ENCODE data around the gene ABL1. TPM values are rescaled to one million over a fixed set of nuclear protein-coding genes. Genes with fewer than 3 reads are reported as not detected.

The ABL1 gene
- total RNA-seq (2013): 16.3 TPM
- polyA plus RNA-seq: 10 to 100 TPM in 1 of 3 donors, 1 to 10 TPM in 2; 4.5 to 14.5 (median 8.0) TPM
- polyA minus RNA-seq: 8.6 and 14.5 TPM in 2 replicates
- 11.5 to 47.6 (median 33.9) reads per million in 11 experiments for total RNA-seq

DNA sequence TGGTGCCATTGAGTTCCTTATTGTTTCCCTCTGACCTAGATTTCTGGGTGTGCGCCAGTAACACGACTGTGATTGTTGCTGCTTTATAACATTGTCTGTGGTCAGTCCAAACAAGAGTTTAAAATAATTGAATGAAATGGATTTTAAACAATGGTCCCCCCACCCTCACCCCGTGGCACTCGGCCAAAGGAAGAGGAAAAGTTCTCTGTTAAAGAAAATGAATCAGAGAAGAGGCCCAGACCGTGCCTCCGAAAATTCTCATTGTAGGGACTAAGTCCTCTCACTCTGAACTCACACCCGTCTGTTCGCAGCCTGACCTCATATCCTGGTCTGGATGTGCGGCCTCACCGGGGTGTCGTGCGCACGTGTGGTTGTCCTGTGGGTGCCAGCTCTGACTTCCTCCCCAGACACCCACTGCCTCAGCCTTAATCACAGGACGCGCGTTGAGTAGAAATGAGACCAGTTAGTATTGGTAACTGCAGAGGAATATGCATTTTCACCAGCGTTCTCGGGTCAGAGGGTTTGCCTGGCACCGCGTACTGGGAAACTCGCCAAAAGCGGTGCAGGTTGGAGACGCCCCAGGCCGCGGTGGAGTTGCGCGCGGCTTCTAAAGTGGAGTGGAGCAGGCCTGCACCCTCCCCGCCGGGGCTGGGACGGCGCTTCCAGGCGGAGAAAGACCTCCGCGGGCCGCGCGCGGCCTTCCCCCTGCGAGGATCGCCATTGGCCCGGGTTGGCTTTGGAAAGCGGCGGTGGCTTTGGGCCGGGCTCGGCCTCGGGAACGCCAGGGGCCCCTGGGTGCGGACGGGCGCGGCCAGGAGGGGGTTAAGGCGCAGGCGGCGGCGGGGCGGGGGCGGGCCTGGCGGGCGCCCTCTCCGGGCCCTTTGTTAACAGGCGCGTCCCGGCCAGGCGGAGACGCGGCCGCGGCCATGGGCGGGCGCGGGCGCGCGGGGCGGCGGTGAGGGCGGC, at the start of gene ABL1:
TSS of gene ABL1 (plus strand) at position 884 of the 966 bp plus-strand sequence. CDS start 193 bp downstream, outside the sequence.
- Mint-ChIP-seq H3K27ac (peak within 1 kb of the TSS; percentile 44 to 90 (median 83)), H3K9me3 (no peaks in the 10 kb centered on the region), H3K27me3 (ENCODE audit: low read depth in 3 of 3) (peaks cover 0 to 3% (median 3%) of the 10 kb centered on the region in 3 donors), H3K36me3 (peaks cover 0 to 6% of the 10 kb centered on the region in 2 donors), H3K4me1 (peaks cover 44% of the 10 kb centered on the region), H3K4me3 (peak within 1 kb of the TSS; percentile 96 to 98)
- H3K9ac ChIP-seq (ENCODE audit: insufficient read depth, low read length, poor library complexity, severe bottlenecking): peak within 1 kb of the TSS; percentile 56
- TF ChIP-seq, protein P1, sequence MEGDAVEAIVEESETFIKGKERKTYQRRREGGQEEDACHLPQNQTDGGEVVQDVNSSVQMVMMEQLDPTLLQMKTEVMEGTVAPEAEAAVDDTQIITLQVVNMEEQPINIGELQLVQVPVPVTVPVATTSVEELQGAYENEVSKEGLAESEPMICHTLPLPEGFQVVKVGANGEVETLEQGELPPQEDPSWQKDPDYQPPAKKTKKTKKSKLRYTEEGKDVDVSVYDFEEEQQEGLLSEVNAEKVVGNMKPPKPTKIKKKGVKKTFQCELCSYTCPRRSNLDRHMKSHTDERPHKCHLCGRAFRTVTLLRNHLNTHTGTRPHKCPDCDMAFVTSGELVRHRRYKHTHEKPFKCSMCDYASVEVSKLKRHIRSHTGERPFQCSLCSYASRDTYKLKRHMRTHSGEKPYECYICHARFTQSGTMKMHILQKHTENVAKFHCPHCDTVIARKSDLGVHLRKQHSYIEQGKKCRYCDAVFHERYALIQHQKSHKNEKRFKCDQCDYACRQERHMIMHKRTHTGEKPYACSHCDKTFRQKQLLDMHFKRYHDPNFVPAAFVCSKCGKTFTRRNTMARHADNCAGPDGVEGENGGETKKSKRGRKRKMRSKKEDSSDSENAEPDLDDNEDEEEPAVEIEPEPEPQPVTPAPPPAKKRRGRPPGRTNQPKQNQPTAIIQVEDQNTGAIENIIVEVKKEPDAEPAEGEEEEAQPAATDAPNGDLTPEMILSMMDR (IDR thresholded peaks at IDR 0.05): no peak
- 0% methylated on average over 52 of the region's 78 CpGs for WGBS (ENCODE audit: insufficient coverage)
- intact Hi-C loops (cut with micrococcal nuclease): no loop called here
- peak; percentile 63 to 72 (median 65) for DNase-seq
- peaks cover 50% of the 10 kb centered on the region for H3K79me2 ChIP-seq (ENCODE audit: insufficient read depth, low read length)
- H4K20me1 ChIP-seq (ENCODE audit: insufficient read depth, low read length): peaks cover 62% of the 10 kb centered on the region
- H3K9me3 ChIP-seq (replicated peaks in 1 of 2; ENCODE audit: control insufficient read depth in 1 of 2, insufficient read depth in 1 of 2, low read length in 2 of 2): no peaks in the 10 kb centered on the region
- H3K4me2 ChIP-seq (replicated peaks; ENCODE audit: extremely low read depth, low read length, poor library complexity, severe bottlenecking): peak within 1 kb of the TSS; percentile 78
- peaks cover 18 to 25% of the 10 kb centered on the region in 2 donors for H3K4me1 ChIP-seq (ENCODE audit: control insufficient read depth in 1 of 2, insufficient read depth in 2 of 2, low read length in 2 of 2)
- peak within 1 kb of the TSS in 1 of 2 donors; percentile 62 for H3K27ac ChIP-seq (ENCODE audit: low read depth in 1 of 2, low read length in 2 of 2)
- H3K36me3 ChIP-seq (replicated peaks in 1 of 2; ENCODE audit: control insufficient read depth in 1 of 2, insufficient read depth in 2 of 2, low read length in 2 of 2): no peaks in the 10 kb centered on the region
- no peaks in the 10 kb centered on the region for H3K27me3 ChIP-seq (ENCODE audit: control insufficient read depth in 2 of 2, insufficient read depth in 2 of 2, low read length in 2 of 2)
- H3K4me3 ChIP-seq (replicated peaks in 1 of 3; ENCODE audit: low read depth in 2 of 3, low read length in 3 of 3): peak within 1 kb of the TSS; percentile 51 to 82 (median 80)
- H2AFZ ChIP-seq (ENCODE audit: insufficient read depth, low read depth, low read length, poor library complexity, severe bottlenecking): peak within 1 kb of the TSS; percentile 24

DNA sequence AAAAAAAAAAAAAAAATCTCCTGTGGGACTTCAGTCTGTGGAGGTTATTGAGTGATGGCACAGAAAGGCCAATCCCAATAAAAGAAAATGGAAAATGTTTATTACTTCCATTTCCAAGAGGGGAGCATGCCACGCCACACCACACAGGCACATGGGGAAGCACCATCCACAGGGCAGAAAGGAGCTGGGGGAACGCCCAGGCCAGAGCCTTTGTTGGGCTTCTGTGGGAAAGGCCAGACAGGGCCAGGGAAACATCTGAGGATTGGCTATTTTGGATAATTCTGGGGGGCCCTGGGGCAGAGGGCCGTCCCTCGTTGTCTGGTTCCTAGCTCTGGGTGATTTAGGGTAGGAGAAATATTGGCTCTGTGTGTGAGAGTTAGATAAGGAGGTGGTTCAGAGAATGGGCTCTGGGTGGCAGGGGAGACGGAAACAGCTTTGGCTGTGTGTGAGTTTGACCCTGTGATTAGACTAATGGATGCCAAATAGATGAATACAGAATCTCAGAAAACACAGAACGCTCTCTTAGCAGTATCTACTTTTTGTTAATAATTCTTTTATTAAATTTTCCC, 49.0 kb upstream of the ABL1 start:
- no peak overlapping the region for H3K4me3 Mint-ChIP-seq
- peaks cover 5% of the 10 kb centered on the region for H3K4me1 Mint-ChIP-seq
- 49% methylated on average over 3 of the region's 6 CpGs for WGBS (ENCODE audit: insufficient coverage)
- no peak overlapping the region for H3K27ac ChIP-seq (ENCODE audit: low read depth in 1 of 2, low read length in 2 of 2)
- DNase-seq: no peak
- peak overlapping the region in 1 of 7 donors; percentile 2 for H3K27ac Mint-ChIP-seq
- TF ChIP-seq, protein P1 (IDR thresholded peaks at IDR 0.05): no peak
- H3K27me3 ChIP-seq (ENCODE audit: control insufficient read depth in 2 of 2, insufficient read depth in 2 of 2, low read length in 2 of 2): no peaks in the 10 kb centered on the region
- peaks cover 7 to 15% of the 10 kb centered on the region in 2 donors for H3K9me3 ChIP-seq (replicated peaks in 1 of 2; ENCODE audit: control insufficient read depth in 1 of 2, insufficient read depth in 1 of 2, low read length in 2 of 2)
- H4K20me1 ChIP-seq (ENCODE audit: insufficient read depth, low read length): peaks cover 48% of the 10 kb centered on the region
- peaks cover 12 to 28% (median 15%) of the 10 kb centered on the region in 7 donors for H3K9me3 Mint-ChIP-seq
- H3K4me3 ChIP-seq (replicated peaks in 1 of 3; ENCODE audit: low read depth in 2 of 3, low read length in 3 of 3): no peak overlapping the region
- peaks cover 7 to 10% of the 10 kb centered on the region in 2 donors for H3K36me3 Mint-ChIP-seq
- H3K4me2 ChIP-seq (replicated peaks; ENCODE audit: extremely low read depth, low read length, poor library complexity, severe bottlenecking): no peak overlapping the region
- no peaks in the 10 kb centered on the region for H3K79me2 ChIP-seq (ENCODE audit: insufficient read depth, low read length)
- intact Hi-C loops (cut with micrococcal nuclease): no loop called here
- H3K4me1 ChIP-seq (ENCODE audit: control insufficient read depth in 1 of 2, insufficient read depth in 2 of 2, low read length in 2 of 2): no peaks in the 10 kb centered on the region
- no peak overlapping the region for H3K9ac ChIP-seq (ENCODE audit: insufficient read depth, low read length, poor library complexity, severe bottlenecking)
- H2AFZ ChIP-seq (ENCODE audit: insufficient read depth, low read depth, low read length, poor library complexity, severe bottlenecking): no peak overlapping the region
- H3K27me3 Mint-ChIP-seq (ENCODE audit: low read depth in 3 of 3): no peaks in the 10 kb centered on the region
- no peaks in the 10 kb centered on the region for H3K36me3 ChIP-seq (replicated peaks in 1 of 2; ENCODE audit: control insufficient read depth in 1 of 2, insufficient read depth in 2 of 2, low read length in 2 of 2)
